Hematopoietic multipotent progenitor cell treated with erythropoietin and hydrocortisone succinate and interleukin-3 and kit ligand, for 4 days (in vitro differentiated cells): ENCODE measurements around the gene TSSK6.

Experiments used
- DNase-seq: peaks from one replicate; pipeline ENCODE4 v3.0.0-alpha.2; 2015

TSSK6 gene

DNA sequence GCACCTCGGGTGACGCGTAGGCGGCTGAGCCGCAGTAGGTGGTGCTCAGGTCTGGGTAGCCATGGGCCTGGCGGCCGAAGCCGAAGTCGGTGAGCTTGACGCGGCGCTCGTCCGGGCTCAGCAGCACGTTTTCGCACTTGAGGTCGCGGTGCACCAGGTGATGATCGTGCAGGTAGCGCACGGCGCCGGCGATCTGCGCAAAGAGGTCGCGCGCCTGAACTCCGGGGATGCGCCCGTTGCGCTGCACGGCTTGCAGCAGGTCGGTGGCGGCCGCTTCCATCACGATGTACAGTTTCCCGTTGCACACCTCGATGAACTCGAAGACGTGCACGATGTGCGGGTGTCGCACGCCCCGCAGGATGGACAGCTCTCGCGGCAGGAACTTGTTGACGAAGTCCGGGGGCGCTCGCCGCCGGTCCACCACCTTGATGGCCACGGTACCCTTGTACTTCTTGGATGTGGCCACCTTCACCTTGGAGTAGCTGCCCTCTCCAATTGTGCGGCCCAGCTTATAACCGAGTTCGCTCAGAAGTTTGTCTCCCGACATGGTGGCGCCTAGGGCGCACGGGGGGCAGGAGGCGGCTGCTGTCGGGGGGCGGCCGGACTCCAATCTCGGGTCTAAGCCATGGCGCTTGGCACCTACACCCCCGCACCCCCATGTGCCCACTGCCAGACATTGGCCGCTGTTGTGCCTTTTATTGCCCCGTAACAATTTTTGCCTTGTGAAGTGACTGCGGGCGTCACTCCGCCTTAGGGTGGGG is at the start of gene TSSK6:
Gene TSSK6 (minus strand): TSS at position 668 of the 761 bp plus-strand sequence. CDS start 121 bp downstream, at position 547.
- DNase-seq = no peak

DNA sequence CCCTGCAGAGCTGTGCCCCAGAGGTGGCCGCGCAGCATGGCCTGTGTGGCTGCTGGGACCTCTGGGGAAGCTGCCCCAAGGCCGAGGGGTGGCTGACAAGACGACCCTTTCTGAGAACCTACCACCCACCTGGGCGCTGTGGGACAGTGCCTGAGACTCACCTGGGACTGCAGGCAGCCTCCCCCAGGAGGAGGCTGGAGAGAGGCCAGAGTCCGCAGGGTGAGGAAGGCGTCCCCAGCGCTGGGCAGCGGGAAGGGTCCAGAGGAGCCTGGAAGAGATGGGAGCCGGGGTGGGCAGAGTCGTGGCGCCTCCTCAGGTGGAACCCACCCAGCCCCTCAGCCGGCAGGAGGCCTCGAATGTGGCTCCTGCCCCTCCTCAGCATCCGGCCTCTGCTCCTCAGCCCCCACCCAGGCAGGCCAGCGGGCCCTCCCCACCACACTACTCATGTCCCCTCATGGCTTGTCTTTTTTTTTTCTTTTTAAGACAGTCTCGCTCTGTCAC is 48.0 kb upstream of the TSSK6 start:
- DNase-seq = no peak

DNA sequence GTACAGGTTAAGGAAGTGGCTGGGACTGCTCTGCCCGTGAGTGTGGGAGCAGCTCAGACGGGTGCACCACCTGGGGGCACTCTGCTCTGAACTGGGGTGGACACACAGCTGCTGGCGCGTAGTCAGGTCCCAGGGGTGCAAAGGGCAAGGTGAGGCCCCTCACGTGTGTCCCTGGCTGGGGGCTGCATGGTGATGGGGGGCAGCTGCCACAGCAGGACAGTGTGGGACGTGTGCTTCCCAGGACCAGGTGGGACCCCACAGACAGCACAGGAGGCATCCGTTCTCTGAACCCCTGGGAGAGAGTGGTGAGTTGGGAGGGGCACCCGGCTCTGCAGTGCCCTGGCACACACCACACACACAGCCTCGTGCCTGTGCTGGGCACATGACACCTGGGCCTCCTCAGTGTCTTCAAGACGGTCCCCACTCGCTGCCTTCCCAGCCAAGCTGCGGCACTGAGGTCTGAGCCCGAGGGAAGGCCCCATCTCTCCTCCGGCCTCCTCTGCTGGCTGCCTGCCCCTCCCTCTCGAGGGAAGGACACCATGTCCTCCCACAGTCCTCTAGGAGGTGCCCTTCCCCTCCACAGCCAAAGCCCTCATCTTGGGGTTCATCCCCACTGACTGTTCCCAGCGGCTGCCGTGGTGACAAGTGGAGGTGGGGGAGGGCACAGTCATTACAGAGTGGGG is 47.5 kb upstream of the TSSK6 start:
- DNase-seq = peak; percentile 37

DNA sequence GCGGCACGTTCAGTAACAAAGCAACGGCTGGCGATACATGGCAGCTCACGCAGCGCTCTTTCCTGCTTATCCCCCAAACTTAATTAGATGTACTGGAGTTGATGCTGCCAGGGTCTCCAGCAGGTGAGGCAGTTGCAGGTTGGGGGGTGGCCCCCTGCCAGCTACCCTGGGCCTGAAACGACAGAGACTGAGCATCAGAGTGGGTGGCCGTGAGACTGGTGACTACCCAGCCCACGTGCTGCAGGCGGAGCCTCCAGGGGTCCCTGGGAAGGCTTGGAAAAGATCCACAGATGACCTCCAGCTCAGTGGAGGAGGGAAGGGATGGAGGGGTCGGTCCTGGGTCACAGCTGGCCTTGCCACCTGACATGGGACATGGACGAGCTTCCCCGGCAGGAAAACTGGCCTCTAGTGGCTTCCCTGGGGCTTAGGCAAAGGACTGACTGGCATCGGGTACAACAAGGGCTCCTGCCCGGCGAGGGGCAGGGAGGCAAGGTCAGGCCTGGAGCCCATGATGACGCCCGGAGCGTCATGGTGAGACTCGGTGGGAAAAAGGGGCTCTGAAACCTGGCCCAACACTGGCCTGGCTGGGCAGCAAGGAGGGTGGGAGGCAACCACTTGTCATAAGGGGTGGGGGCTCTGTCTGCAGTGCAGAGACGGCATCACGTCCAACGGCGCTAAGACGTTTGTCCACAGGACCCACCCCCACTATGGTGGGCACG is 46.8 kb upstream of the TSSK6 start:
- no peak for DNase-seq

DNA sequence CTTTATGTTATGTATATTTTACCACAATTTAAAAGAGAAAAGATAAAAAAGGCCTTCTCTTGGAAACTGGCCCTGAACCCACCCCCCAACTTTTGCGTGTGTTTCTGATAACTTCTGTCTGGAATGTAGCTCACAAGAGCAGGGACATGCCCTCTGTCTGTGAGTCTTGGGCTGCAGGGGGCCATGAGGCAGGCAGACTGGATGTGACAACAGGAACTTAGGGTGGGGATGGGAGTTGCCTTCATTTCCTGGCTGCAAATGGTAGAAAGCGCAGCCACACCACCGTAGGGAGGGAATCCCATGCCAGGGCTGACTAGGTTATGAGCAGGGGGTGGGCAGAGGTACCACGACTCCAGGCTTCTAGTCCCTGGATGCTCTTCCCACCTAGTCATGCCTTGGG is 44.6 kb upstream of the TSSK6 start:
- peak; percentile 42 for DNase-seq

DNA sequence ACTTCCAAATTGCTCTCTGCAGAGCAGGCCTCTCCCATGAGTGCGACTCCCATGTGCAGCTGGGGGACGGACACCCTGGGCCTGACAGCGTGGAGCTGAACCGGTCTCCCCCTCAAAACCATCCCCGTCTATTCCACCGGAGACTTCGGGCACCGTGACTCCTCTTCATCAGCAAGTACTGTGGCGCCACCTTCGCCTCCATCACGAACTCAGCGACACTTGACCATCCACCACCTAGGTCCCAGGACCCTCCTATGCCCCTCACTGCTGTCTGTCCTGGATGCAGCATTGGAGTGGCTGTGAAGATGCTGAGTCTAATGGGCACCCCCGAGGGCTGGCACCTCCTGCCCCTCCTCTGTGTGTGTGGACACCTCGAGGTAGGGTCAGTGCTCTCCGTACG is 43.3 kb upstream of the TSSK6 start:
- no peak for DNase-seq

DNA sequence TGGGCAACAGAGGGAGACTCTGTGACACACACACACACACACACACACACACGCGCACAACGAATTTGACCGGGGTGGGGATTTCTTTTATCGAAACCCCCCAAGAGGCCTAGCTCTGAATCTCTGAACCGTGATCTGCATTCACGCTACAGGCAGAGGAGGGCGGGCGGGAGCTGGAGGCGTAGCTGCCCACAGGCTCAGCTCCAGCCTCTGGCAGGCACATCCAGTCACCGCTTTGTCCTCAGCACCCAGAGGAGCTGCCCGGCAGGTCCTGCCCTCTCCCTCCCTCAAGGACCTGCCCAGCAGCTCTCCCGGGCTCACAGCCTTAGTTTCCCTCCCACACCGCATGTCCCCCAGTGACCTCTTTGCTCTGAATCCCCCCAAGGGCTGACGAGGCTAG is 42.7 kb upstream of the TSSK6 start:
- no peak for DNase-seq

DNA sequence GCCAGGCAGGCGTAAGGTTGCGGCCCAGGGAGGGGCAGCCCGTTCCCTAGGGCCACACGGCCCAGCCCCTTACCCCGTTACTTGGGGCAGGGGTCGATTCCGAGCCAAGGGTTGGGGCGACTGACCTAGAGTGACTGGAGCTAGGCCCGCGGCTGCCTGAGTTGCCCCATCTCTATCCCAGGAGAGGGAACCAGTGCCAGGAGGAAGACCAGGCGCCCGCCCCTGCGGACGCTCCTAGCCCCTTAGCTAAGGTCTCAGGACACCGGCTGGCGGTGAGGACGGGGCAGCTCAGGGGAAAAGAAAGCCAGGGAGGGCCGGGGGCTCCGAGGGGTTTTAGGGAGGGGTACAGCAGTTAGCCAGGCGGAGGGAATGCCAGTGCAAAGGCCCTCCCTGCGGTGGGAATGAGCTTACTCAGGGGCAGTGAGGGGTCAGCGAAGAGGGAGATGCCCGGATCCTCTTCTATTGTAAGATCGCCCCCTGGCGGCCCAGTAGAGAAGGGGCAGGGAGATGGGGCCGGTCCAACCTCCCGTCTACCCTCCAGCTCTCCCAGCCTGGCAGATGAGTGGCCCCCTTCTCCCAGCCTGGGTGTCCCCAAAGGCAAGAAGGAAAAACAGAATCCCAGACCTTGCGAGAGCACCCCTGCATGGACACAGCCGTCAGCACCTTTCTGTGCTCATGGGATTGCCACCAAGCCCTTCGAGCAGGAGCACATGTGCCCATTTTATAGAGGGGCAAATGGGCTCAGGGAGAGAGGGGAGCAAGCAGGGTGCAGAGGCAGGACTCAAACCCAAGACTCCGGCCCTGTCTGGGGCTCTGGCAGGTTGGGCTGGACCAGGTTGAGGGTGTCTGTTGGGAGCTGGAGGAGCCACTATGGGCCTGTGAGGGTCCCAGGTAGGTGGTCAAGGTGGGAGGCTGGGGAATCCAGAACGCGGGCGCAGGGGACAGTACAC is 39.0 kb upstream of the TSSK6 start:
- peak; percentile 73 for DNase-seq

DNA sequence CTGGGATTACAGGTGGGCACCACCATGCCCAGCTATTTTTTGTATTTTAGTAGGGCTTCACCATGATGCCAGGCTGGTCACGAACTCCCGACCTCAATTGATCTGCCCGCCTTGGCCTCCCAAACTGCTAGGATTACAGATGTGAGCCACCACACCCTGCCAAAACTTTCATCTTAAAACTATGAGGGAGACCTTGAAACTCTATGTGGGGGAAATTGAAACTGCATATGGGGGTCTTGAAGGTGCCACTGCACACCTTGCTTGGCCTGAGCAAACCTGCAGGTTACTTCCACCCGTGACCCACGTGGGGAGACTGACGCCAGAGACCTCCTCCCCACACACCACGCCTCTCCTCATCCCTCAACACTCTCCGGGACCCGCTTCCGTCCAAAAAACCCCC is 38.3 kb upstream of the TSSK6 start:
- DNase-seq = no peak

DNA sequence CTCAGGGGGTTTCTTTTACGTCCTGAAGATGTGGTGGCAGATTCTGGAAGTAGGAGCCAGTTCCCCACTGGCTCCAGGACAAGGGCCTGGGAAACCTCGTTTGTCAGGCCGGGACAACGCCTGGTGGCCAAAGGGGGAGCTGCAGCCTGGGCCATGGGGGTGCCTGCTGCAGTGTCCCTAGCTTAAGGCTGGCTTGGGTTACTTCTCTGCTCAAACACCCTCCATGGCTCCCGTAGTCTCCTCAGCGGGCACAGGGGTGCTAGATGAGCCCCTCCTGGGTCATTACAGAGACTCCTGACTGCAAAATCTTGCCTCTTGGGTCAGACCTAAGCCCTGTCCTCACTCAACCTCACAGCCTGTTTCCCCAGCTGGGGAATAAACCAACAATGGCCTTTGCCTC is 37.5 kb upstream of the TSSK6 start:
- no peak for DNase-seq

DNA sequence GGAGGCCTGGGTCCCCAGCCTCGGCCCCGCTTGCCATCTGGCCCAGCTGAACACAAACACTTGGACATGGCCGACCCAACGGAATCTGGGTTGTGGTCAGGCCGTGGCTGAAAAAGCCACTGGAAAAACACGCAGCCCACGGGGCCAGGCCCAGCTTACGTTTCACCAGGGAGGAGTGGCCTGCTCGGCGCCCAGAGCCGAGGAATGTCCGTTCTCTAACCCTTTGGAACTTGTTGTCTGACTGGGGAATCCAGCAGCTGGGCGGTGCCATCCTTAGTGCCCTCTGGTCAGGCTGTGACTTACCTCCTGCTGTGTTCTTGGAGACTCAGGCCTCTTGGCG is 36.5 kb upstream of the TSSK6 start:
- no peak for DNase-seq

DNA sequence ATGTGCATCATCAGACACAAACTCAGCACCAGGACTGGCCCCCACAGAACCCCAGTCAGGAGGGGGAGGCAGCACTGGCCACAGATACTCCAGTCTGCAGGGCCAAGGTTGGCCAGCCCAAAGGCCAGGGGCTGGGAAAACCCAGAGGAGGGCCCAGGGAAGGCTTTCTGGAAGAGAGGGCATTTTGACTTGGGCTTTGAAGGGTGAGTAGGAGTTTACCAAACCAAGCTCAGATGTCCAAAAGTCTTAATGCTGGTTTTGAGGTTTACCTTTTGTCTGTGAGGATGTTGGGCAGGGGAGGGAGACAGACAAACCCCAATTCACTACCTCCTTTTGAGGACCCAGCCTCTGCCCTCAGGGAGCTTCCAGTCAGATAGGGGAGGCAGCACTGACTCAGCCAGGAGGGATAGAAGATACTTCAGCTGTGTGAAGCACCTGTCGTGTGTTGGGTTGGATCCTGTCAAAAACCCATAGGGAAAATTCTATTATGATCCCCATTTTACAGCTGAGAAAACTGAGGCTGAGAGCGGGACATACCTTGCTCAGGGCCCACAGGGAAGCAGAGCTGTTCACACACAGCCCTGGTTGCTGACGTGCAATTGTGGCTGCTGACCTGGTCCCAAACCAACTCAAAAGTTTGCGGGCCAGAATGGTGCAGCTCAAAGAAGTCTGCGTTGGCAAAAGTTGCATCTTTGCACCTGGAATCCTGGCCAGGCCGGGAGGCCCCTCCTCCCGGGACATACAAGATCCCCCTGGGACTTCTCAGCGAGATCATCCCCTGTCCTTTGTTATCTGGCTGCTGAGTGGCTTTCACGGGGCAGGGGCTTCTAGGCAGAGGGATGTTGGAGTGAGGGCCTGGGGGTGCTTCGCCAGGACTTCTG is 35.9 kb upstream of the TSSK6 start:
- DNase-seq = no peak

DNA sequence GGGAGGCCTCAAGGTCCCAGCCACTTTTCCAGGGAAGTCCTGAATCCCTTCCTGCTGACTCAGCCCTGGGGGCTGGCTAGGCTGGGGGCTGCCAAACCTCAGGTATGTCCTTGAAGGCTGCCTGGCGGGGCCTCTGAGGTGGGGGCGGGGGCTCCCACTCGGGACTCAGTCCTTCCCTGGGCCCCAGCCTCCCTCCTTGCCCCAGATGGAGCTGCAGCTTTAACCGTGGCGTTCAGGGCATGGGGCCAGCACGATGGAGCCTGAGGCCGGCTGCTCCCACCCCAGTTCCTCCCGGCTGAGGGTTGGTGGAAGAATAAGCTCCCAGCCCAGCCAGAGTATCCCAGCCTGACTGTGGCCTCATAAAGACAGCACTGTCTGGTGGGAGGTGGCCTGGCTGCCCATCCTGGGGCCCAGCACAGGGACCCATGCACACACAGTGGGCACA is 35.2 kb upstream of the TSSK6 start:
- DNase-seq = no peak

DNA sequence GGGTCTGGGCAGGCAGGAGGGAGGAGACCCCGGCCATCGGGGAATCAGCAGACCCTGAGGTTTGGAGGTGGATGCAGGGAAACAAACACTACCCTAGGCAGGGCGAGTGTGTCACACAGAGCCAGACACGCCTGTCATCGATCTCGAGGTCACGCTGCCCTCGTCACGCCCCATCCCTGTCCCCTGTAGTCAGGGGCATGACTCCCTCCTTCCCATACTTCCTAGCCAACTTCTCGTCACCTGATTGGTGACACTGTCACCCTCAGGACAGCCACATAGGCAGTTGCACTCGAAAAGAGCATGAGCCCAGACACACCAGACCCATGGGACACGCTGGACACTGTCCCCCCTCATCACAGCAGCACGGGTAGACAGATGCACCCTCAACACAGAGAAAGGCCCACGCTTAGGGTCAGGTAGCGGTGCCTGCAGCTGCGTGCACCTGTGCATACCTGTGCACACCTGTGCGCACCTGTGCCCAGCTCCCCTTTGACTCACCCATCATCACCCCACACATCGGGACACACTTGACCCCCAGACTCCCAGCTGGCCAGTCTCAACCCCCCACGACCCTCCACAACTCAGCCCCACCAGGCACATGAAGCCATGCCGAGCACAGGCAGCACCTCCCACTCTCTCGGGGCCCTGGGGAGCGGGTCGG is 34.6 kb upstream of the TSSK6 start:
- no peak for DNase-seq

DNA sequence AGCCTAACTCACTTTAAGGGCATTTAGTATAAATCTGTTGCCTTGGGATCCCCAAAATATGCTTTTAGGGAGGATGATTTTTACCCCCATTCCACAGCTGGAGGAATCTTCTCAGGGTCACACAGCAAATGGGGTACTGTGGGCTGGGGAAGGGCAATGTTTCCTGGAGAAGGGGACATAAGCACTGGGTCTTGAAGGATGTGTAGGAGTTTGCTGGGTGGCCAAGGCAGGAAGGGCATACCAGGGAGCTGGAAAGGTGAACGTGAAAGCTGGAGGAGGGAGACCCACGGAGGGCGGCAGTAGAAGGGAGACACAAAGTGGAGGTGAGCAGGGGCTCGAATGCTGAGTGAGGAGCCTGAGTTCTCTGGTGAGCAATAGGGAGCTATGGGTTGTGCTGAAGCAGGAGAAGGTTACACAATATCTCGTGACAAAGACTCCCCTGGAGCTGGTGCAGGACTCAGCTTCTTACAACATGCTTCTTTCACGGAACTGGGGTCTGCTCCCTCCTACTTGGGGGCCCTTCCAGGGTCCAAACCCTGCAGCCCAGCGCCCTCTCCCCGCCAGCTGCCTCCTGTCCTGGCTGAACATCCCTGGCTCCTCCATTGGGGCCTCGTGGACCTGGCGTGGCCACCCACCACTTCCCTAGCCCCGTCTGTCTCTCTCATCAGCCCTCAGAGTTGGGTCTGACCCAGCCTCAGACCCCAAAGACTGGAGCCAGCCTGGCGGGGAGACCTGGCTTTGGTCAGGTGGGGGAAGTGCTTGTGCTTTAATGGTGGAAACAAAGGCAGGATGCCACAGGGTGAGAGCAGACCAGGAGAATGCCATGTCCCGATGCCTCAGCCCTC is 33.8 kb upstream of the TSSK6 start:
- no peak for DNase-seq

DNA sequence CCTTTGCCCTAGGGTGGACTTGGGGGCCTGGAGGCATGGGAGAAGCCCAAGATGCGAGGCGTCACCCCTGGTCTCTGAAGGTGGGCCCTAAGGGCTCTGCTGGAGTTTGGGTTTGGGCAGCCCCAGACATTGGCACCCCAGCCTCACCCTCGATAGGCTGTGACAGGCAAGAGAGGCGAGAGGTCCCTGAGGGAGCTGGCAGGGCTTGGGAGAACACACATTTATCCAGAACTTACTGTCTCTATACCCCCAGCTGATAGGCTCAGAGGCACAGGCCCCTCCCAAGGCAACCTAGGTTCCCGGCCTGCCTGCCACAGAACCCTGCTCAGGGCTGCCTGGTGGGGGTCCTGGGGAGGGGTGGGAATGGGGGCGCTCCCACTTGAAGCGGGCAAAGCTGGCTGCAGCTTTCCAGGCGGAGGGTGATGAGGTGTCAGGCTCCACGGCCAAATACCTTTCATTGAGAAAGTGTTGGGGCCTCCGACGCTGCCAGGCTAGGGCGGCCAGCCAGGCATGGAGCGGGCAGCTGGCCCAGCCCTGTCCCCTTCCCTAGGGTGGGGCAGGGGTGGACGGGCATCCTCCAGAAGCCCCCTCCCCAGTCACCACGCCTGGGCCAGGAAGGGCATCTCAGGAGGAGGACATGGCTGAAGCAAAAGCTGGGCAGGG is 32.5 kb upstream of the TSSK6 start:
- DNase-seq = no peak

DNA sequence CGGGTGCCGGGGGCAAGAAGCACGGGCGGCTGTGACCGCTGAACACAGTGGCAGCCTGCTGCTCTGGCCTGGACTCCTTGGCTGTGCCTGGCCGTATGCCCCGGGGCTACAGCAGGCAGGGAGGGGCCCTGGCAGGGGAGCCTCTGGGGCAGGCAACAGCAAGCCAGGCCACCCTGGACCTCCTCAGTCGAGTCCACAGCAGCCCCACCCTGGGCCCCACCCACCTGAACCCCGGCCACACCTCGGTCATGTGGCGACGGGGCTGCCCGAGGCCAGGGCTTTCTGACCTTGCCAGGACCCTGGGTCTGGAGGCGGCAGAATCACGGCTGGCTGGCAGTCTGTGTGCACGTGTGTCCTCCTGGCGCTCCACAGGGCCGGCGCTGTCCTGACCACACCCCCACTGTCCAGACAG is 31.4 kb upstream of the TSSK6 start:
- DNase-seq = no peak

DNA sequence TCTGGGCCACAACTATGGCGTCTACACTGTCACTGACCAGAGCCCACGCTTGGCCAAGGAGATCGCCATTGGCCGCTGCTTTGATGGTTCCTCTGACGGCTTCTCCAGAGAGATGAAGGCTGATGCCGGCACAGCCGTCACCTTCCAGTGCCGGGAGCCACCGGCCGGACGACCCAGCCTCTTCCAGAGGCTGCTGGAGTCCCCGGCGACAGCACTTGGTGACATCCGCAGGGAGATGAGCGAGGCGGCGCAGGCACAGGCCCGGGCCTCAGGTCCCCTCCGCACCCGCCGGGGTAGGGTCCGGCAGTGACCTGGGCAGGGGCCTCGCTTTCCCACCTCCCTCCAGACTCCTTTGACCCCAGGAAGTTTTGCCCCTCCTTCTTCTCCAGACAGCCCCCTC is 30.4 kb upstream of the TSSK6 start:
- DNase-seq = no peak

DNA sequence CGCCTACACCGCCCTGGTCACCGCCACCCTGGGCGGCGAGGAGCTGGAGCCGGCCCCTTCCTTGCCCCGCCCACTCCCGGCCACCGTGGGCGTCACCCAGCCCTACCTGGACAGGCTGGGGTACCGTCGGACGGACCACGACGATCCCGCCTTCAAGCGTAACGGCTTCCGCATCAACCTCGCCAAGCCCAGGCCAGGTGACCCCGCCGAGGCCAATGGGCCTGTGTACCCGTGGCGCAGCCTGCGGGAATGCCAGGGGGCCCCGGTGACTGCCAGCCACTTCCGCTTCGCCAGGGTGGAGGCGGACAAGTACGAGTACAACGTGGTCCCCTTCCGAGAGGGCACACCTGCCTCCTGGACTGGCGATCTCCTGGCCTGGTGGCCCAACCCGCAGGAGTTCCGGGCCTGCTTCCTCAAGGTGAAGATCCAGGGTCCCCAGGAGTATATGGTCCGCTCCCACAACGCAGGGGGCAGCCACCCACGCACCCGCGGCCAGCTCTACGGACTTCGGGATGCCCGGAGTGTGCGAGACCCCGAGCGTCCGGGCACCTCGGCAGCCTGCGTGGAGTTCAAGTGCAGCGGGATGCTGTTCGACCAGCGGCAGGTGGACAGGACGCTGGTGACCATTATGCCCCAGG is 29.7 kb upstream of the TSSK6 start:
- no peak for DNase-seq
